H1 (cell line): Measurements from ENCODE around the gene AK8. TPM values are rescaled to one million over a fixed set of nuclear protein-coding genes. Genes with fewer than 3 reads are reported as not detected.

Source experiments
- CTCF ChIA-PET: fragments of 300-600 bp; sonication (Branson Sonifier 250); formaldehyde crosslinking; loops from one replicate; lab custom pipeline; 2021; ENCODE audit not compliant: partially characterized antibody; lab: Charles Lee
- POLR2A ChIA-PET: fragments of 300-600 bp; sonication (Branson Sonifier 250); formaldehyde crosslinking; loops from one replicate; lab custom pipeline; 2021; ENCODE audit warnings: inconsistent platforms; ENCODE audit not compliant: partially characterized antibody; lab: Charles Lee
- DNase-seq, 2 experiments: peaks; one replicate each; pipeline versions ENCODE4 v3.0.0 to v3.0.0-alpha.2; 2010 to 2022; ENCODE audit warnings: low spot score in 2 of 2, low read depth in 1 of 2, mixed read lengths in 1 of 2
- FAIRE-seq: peaks from 2 replicates; lab custom pipeline; 2011; peaks lifted over from hg19 to GRCh38; lab: Jason Lieb, UNC
- H2AFZ ChIP-seq: 2 replicates; pipeline ENCODE4 v1.8.1; 2012; ENCODE audit warnings: low read length, inconsistent platforms
- H2AK5ac ChIP-seq: 2 replicates; pipeline ENCODE4 v1.6.1; 2013; ENCODE audit warnings: low read depth, low read length
- H2BK120ac ChIP-seq: replicated peaks from 2 replicates; pipeline ENCODE3; 2013; ENCODE audit warnings: low read depth, low read length, inconsistent platforms
- H2BK12ac ChIP-seq: 2 replicates; pipeline ENCODE4 v1.6.1; 2013; ENCODE audit warnings: low read depth, low read length
- H2BK15ac ChIP-seq: 2 replicates; pipeline ENCODE4 v1.6.1; 2013; ENCODE audit warnings: low read length
- H2BK20ac ChIP-seq: 2 replicates; pipeline ENCODE4 v1.6.1; 2013; ENCODE audit warnings: low read length
- H2BK5ac ChIP-seq: 2 replicates; pipeline ENCODE4 v1.6.1; 2013; ENCODE audit warnings: low read depth, low read length
- H3K14ac ChIP-seq: 2 replicates; pipeline ENCODE4 v1.6.1; 2013; ENCODE audit warnings: inconsistent platforms; ENCODE audit not compliant: insufficient read length
- H3K18ac ChIP-seq: 2 replicates; pipeline ENCODE4 v1.6.1; 2013; ENCODE audit warnings: low read length; ENCODE audit errors: extremely low read depth
- H3K23ac ChIP-seq: 2 replicates; pipeline ENCODE4 v1.6.1; 2013; ENCODE audit warnings: inconsistent platforms; ENCODE audit not compliant: insufficient read length
- H3K23me2 ChIP-seq: 2 replicates; pipeline ENCODE4 v1.6.1; 2013; ENCODE audit warnings: low read depth, low read length
- H3K27ac ChIP-seq: 2 replicates; pipeline ENCODE4 v1.6.1; 2011; ENCODE audit warnings: low read depth, low read length, inconsistent platforms
- H3K27me3 ChIP-seq, 4 experiments: replicated peaks in 1 of 4; 1 replicate in 1 of 4; 2 replicates in 3 of 4; pipeline versions ENCODE4 v1.6.1 to v1.8.1; 2011 to 2013; ENCODE audit warnings: low read length in 3 of 4, mild to moderate bottlenecking in 3 of 4, inconsistent platforms in 2 of 4, mixed read lengths in 2 of 4, moderate library complexity in 1 of 4; ENCODE audit not compliant: control insufficient read depth in 3 of 4, insufficient read depth in 3 of 4; ENCODE audit errors: extremely low read depth in 1 of 4
- H3K36me3 ChIP-seq, 4 experiments: 2 replicates each; pipeline versions ENCODE4 v1.6.1 to v1.8.1; 2011 to 2013; ENCODE audit warnings: mild to moderate bottlenecking in 4 of 4, low read length in 3 of 4, moderate library complexity in 2 of 4, control low read depth in 1 of 4, inconsistent platforms in 1 of 4; ENCODE audit not compliant: insufficient read depth in 4 of 4, control insufficient read depth in 2 of 4
- H3K4ac ChIP-seq: replicated peaks from 2 replicates; pipeline ENCODE3; 2013; ENCODE audit warnings: low read length, low read depth, mixed read lengths, inconsistent platforms; ENCODE audit not compliant: insufficient read length
- H3K4me1 ChIP-seq, 4 experiments: replicated peaks in 1 of 4; 1 replicate in 1 of 4; 2 replicates in 3 of 4; pipeline versions ENCODE4 v1.6.1 to v1.8.1; 2011 to 2013; ENCODE audit warnings: low read length in 3 of 4, inconsistent platforms in 2 of 4, mixed read lengths in 1 of 4; ENCODE audit not compliant: insufficient read depth in 4 of 4, control insufficient read depth in 3 of 4
- H3K4me2 ChIP-seq, 2 experiments: 2 replicates each; pipeline versions ENCODE4 v1.6.1 to v1.8.1; 2011 to 2013; ENCODE audit warnings: low read depth in 2 of 2, low read length in 2 of 2, control low read depth in 1 of 2, inconsistent platforms in 1 of 2, mild to moderate bottlenecking in 1 of 2; ENCODE audit not compliant: insufficient read depth in 1 of 2
- H3K4me3 ChIP-seq, 4 experiments: fragments of 200-600, 300-600 bp in 1 of 4; sonication (generic), shearing (Covaris generic), sonication (Bioruptor Twin) in 1 of 4; 2 replicates each; pipeline versions ENCODE4 v1.5.1 to v1.8.1; 2011 to 2016; ENCODE audit warnings: low read length in 4 of 4, low read depth in 3 of 4, control low read depth in 2 of 4, inconsistent platforms in 2 of 4, mild to moderate bottlenecking in 2 of 4, mixed read lengths in 1 of 4, moderate library complexity in 1 of 4; ENCODE audit not compliant: insufficient read depth in 2 of 4; ENCODE audit errors: extremely low read depth in 1 of 4
- H3K56ac ChIP-seq: replicated peaks from 2 replicates; pipeline ENCODE3; 2013; ENCODE audit warnings: low read depth, mild to moderate bottlenecking, mixed read lengths, low read length, inconsistent platforms; ENCODE audit not compliant: insufficient read length
- H3K79me1 ChIP-seq: 2 replicates; pipeline ENCODE4 v1.6.1; 2013; ENCODE audit warnings: low read depth, low read length, control low read depth
- H3K79me2 ChIP-seq, 2 experiments: 2 replicates each; pipeline versions ENCODE4 v1.6.1 to v1.8.1; 2012 to 2013; ENCODE audit warnings: low read length in 2 of 2, mild to moderate bottlenecking in 2 of 2, inconsistent platforms in 1 of 2; ENCODE audit not compliant: insufficient read depth in 2 of 2, control insufficient read depth in 1 of 2
- H3K9ac ChIP-seq, 4 experiments: replicated peaks in 1 of 4; 1 replicate in 1 of 4; 2 replicates in 3 of 4; pipeline versions ENCODE4 v1.6.1 to v1.8.1; 2011 to 2013; ENCODE audit warnings: low read depth in 3 of 4, low read length in 3 of 4, control low read depth in 2 of 4, mild to moderate bottlenecking in 2 of 4, moderate library complexity in 2 of 4, inconsistent platforms in 1 of 4; ENCODE audit errors: extremely low read depth in 1 of 4
- H3K9me3 ChIP-seq, 2 experiments: 2 replicates each; pipeline versions ENCODE4 v1.6.1 to v1.8.1; 2012 to 2013; ENCODE audit warnings: mild to moderate bottlenecking in 2 of 2, moderate library complexity in 2 of 2, control low read depth in 1 of 2, inconsistent platforms in 1 of 2, low read depth in 1 of 2, low read length in 1 of 2, mixed read lengths in 1 of 2; ENCODE audit not compliant: insufficient read depth in 2 of 2
- H4K20me1 ChIP-seq, 2 experiments: replicated peaks in 1 of 2; 2 replicates each; pipeline versions ENCODE3 to v1.8.1; 2011 to 2013; ENCODE audit warnings: inconsistent platforms in 2 of 2, low read length in 2 of 2, mild to moderate bottlenecking in 1 of 2; ENCODE audit not compliant: insufficient read depth in 2 of 2, control insufficient read depth in 1 of 2
- H4K5ac ChIP-seq: 2 replicates; pipeline ENCODE4 v1.6.1; 2013; ENCODE audit warnings: low read length, low read depth, mixed read lengths, inconsistent platforms; ENCODE audit not compliant: insufficient read length
- H4K8ac ChIP-seq: 2 replicates; pipeline ENCODE4 v1.8.0; 2013; ENCODE audit warnings: mild to moderate bottlenecking, moderate library complexity, low read length, inconsistent platforms; ENCODE audit not compliant: insufficient read depth; ENCODE audit errors: extremely low read depth
- H4K91ac ChIP-seq: replicated peaks from 2 replicates; pipeline ENCODE3; 2013; ENCODE audit warnings: low read length, mixed read lengths, inconsistent platforms; ENCODE audit not compliant: insufficient read length
- CBX8 ChIP-seq: fragments of 300-800, 300-1000 bp; sonication (generic); IDR thresholded peaks from 2 replicates; pipeline ENCODE4 v1.7.1; 2016; ENCODE audit warnings: low read depth, low read length, borderline replicate concordance
- CTCF ChIP-seq, 3 experiments: IDR thresholded peaks; 1 replicate in 2 of 3; 2 replicates in 1 of 3; pipeline versions ENCODE4 v1.5.1 to v1.6.1; 2011; ENCODE audit warnings: low read length in 3 of 3, mild to moderate bottlenecking in 3 of 3, inconsistent platforms in 2 of 3, low read depth in 1 of 3, moderate library complexity in 1 of 3; ENCODE audit not compliant: insufficient read depth in 1 of 3; ENCODE audit errors: control extremely low read depth in 1 of 3
- GABPA ChIP-seq: IDR thresholded peaks from 2 replicates; pipeline ENCODE4 v1.6.1; 2011; ENCODE audit warnings: mild to moderate bottlenecking, low read length, moderate library complexity, borderline replicate concordance; ENCODE audit not compliant: insufficient read depth
- GTF2F1 ChIP-seq: IDR thresholded peaks from 2 replicates; pipeline ENCODE4 v1.6.1; 2012; ENCODE audit warnings: low read depth, low read length, improper control_type of control experiment, borderline replicate concordance
- HDAC6 ChIP-seq: IDR thresholded peaks from one replicate; pipeline ENCODE4 v1.7.1; 2012; ENCODE audit warnings: low read depth, mild to moderate bottlenecking, inconsistent platforms, low read length, moderate library complexity
- PHF8 ChIP-seq: fragments of 200-600 bp; sonication (generic); conservative IDR thresholded peaks from 2 replicates; pipeline ENCODE4 v1.7.1; 2012; ENCODE audit warnings: low read depth, mild to moderate bottlenecking, inconsistent platforms, low read length, moderate library complexity
- RBBP5 ChIP-seq: IDR thresholded peaks from 2 replicates; pipeline ENCODE4 v1.7.1; 2012; ENCODE audit warnings: low read depth, mild to moderate bottlenecking, inconsistent platforms, low read length, moderate library complexity, borderline replicate concordance
- SP2 ChIP-seq: IDR thresholded peaks from 2 replicates; pipeline ENCODE4 v1.6.1; 2012; ENCODE audit warnings: mild to moderate bottlenecking, low read length, inconsistent platforms
- TEAD4 ChIP-seq: IDR thresholded peaks from 2 replicates; pipeline ENCODE4 v1.6.1; 2012; ENCODE audit warnings: low read depth, low read length, inconsistent platforms, mixed read lengths
- USF2 ChIP-seq: IDR thresholded peaks from 2 replicates; pipeline ENCODE4 v1.6.1; 2011; ENCODE audit warnings: low read length, improper control_type of control experiment
- WGBS, 2 experiments: shearing (Covaris generic) in 1 of 2; methylation state at CpG; one replicate each; pipeline versions ENCODE4 v1.1.6 to v1.1.7; 2013 to 2015; ENCODE audit warnings: low lambda C conversion rate in 2 of 2, mixed read lengths in 2 of 2, inconsistent platforms in 1 of 2, low coverage in 1 of 2, missing lambda C conversion rate in 1 of 2; ENCODE audit not compliant: insufficient replicate concordance in 2 of 2, insufficient coverage in 1 of 2, insufficient read length in 1 of 2; ENCODE audit errors: extremely low coverage in 1 of 2, missing lambda C conversion rate in 1 of 2; 5-methylcytosine and 5-hydroxymethylcytosine counted together
- polyA plus RNA-seq, 7 experiments: library from polyadenylated mRNA; depleted of rRNA in 3 of 7; stranded (reverse) in 5 of 7; unstranded in 2 of 7; fragments of >200 nt in 5 of 7; fragments of 200-250 nt in 2 of 7; gene quantifications; 1 replicate in 5 of 7; 2 replicates in 1 of 7; 4 replicates in 1 of 7; pipeline versions ENCODE4 v1.2.1 to v1.2.3, GENCODE V29; 2011 to 2013; ENCODE audit warnings: missing spikeins in 2 of 7, mixed read lengths in 2 of 7
- total RNA-seq: library from RNA; stranded (reverse); fragmentation: NEBNext Ultra II Directional; extraction: Animal tissue kit (Norgen Biotek cat#: 25700); gene quantifications from 2 replicates; pipeline ENCODE4 v1.2.1, GENCODE V29; 2021

The AK8 gene
- total and polyA plus RNA-seq, 2 of the 8 experiments (the other 6 are each of a cell fraction or from before 2014, with no cell fraction given): 0.35 to 0.48 TPM

- no peak overlapping the region for H3K4me3 ChIP-seq
- H2BK20ac ChIP-seq: no peak overlapping the region
- TF ChIP-seq SP2 (no peak), GTF2F1 (no peak), CTCF (IDR thresholded peaks at IDR 0.05; ENCODE audit: control extremely low read depth in 1 of 3, insufficient read depth in 1 of 3, low read depth in 1 of 3, low read length in 3 of 3) (no peak), GABPA (no peak), HDAC6 (no peak), TEAD4 (no peak), CBX8 (no peak), RBBP5 (no peak), USF2 (no peak), PHF8 (no peak)
These were observed 53.9 kb downstream of the AK8 start for GRCh38 chr9:132824151-132824550.

More at GRCh38 chr9:132824151-132824550, 53.9 kb downstream of the AK8 start:
- Histone ChIP-seq H4K5ac (no peak overlapping the region), H3K27ac (no peak overlapping the region), H3K18ac (no peak overlapping the region), H3K36me3 (no peaks in the 10 kb centered on the region), H3K56ac (no peak overlapping the region), H3K9me3 (no peaks in the 10 kb centered on the region), H3K14ac (no peak overlapping the region), H3K79me1 (no peaks in the 10 kb centered on the region), H3K79me2 (no peaks in the 10 kb centered on the region), H4K91ac (no peak overlapping the region), H2AFZ (no peak overlapping the region), H2BK5ac (no peak overlapping the region), H4K20me1 (peaks cover 0 to 2% of the 10 kb centered on the region in 2 experiments), H3K23ac (no peak overlapping the region), H2AK5ac (no peak overlapping the region), H2BK12ac (no peak overlapping the region), H2BK120ac (no peak overlapping the region), H2BK15ac (no peak overlapping the region), H4K8ac (no peak overlapping the region), H3K4ac (no peak overlapping the region), H3K4me2 (no peak overlapping the region), H3K9ac (no peak overlapping the region), H3K27me3 (peaks cover 0 to 3% (median 0%) of the 10 kb centered on the region in 4 experiments; a peak in 1 of 7 replicates), H3K23me2 (no peaks in the 10 kb centered on the region), H3K4me1 (no peaks in the 10 kb centered on the region)
- POLR2A ChIA-PET: no interaction called here
- no peak for FAIRE-seq
- 84% methylated on average over 8 of the region's 8 CpGs; no CpG with 5 or more reads in 1 of the 2 experiments for WGBS, 2 experiments
- CTCF ChIA-PET: interaction anchor here (1.0 to 1.1 kb wide), 2 partner anchors 11 to 81 kb away, joined by 3 to 4 read pairs; no protein-coding TSS in a partner anchor
- no peak for DNase-seq
